NCI-H748 treated with DMSO at 0.1 percent for 48 hours (cell line): ENCODE results near the gene IL4.

ENCODE experiments used
- DNase-seq: peaks from one replicate; lab custom pipeline; 2025; lab: John Stamatoyannopoulos, UW

IL4 gene

GRCh38 chr5:132695956-132696355, 22.2 kb downstream of the IL4 start:
- DNase-seq, result no peak

DNA sequence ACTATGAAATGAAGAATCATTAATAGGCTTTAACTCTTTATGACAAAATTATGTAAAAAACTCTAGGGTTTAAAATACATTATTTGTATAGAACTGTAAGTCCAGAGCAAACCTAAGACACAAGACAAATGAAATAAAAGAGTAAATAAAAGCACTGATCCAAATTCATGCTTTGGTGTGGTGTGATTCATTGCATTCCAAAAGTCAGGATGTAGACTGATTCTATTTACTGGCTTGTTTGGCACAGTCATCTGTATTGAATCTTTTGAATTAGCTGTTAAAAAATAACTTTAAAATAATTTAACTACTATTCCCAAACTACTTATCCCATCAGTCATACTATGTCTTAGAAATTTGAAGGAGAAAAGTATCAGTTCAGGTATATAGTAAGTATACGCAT, 31.1 kb downstream of the IL4 start:
- no peak for DNase-seq

- no peak for DNase-seq
These were observed 34.9 kb downstream of the IL4 start for GRCh38 chr5:132708645-132709044.

- DNase-seq, result no peak
These were observed 40.9 kb downstream of the IL4 start for GRCh38 chr5:132714456-132715307.

DNA sequence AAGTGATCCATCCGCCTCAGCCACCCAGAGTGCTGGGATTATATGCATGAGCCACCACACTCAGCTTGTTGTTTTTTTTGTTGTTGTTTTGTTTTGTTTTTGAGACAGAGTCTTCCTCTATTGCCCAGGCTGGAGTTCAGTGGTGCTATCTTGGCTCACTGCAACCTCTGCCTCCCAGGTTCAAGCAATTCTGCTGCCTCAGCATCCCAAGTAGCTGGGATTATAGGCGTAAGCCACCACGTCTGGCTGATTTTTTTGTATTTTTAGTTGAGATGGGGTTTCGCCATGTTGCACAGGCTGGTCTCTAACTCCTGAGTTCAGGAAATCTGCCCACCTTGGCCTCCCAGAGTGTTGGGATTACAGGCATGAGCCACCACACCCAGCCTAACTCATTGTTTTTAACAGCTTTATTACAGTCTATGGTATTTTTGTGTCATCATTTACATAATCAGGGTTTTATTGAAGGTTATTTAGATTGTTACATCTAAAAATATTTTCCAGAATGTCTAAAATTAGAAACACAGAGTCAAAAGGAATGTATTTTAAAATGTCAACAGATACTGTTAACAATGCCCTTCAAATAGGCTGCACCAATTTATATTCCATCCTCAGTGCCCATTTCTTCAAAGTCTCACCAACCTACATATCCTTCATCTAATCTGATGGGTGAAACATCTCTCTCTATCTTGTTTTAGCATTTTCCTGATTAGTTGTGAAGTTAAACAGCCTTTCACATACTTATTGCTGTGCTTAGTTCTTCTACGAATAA, 44.9 kb downstream of the IL4 start:
- no peak for DNase-seq

DNA sequence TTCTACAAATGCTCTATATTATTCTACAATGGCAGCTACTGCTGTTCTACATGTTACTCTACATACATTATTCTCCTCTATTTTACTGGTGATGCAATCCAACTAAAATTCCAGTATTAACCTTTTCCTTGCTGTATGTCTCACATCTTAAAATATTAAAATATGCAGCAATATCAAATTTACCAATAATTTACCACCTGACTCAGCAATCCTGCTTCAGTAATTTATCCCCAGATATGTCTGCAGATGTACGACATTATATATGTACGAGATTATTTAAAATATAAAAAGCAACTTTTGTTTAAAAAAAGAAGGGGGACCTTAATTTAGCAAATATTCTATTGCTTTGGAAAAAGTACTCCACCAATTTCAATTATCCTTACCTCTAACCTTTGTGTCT, 52.0 kb downstream of the IL4 start:
- no peak for DNase-seq

DNA sequence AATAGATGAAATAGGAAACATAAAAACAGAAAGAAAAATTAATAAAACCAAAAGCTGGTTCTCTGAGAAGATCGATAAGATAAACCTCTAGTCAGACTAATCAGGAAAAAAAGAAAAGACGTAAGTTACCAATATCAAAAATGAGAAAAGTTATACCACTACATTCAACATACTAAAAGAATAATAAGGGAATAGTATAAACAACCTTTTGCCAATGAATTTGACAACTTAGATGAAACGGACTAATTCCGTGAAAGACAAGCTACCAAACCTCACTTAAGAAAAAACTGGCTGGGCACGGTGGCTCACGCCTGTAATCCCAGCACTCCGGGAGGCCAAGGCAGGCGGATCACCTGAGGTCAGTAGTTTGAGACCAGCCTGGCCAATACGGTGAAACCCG, 56.1 kb downstream of the IL4 start:
- DNase-seq, result no peak
